ENCODE data around the gene PDE1C.

- TF ChIP-seq CTCF (conservative IDR thresholded peaks at IDR 0.05; ENCODE audit: low read length): no peak
- no peak for TF ChIP-seq EZH2phosphoT487 (IDR thresholded peaks at IDR 0.05; ENCODE audit: borderline replicate concordance)
Measured at GRCh38 chr7:32023376-32023775, 46.8 kb downstream of the PDE1C start.
